GM19239 (cell line): ENCODE results near the gene TNFRSF21.
"Not testable (repeated sequence)": the region's sequence is repeated elsewhere in the genome, so short reads cannot be mapped to it uniquely, and the experiment has no call there.

Source experiments
- DNase-seq: peaks from one replicate; pipeline ENCODE4 v3.0.0; 2011; ENCODE audit warnings: low spot score; ENCODE audit not compliant: insufficient read length
- FAIRE-seq: peaks from 2 replicates; lab custom pipeline; 2011; peaks lifted over from hg19 to GRCh38; lab: Jason Lieb, UNC

The TNFRSF21 gene

GRCh38 chr6:47234266-47234933 is 75.3 kb downstream of the TNFRSF21 start:
- FAIRE-seq (no peak), DNase-seq (no peak)

GRCh38 chr6:47231151-47231550 is 78.6 kb downstream of the TNFRSF21 start:
- no peak for FAIRE-seq
- no peak for DNase-seq

GRCh38 chr6:47230579-47230978 is 79.1 kb downstream of the TNFRSF21 start:
- no peak for FAIRE-seq

GRCh38 chr6:47229255-47229654 is 80.5 kb downstream of the TNFRSF21 start:
- DNase-seq (no peak), FAIRE-seq (no peak)

More at GRCh38 chr6:47230579-47230978, 79.1 kb downstream of the TNFRSF21 start:
- no peak for DNase-seq

GRCh38 chr6:47228093-47228492 is 81.6 kb downstream of the TNFRSF21 start:
- FAIRE-seq = not testable (repeated sequence)

GRCh38 chr6:47223251-47223650 is 86.5 kb downstream of the TNFRSF21 start:
- FAIRE-seq = not testable (repeated sequence)

More at GRCh38 chr6:47228093-47228492, 81.6 kb downstream of the TNFRSF21 start:
- DNase-seq = not testable (repeated sequence)

GRCh38 chr6:47221565-47221964 is 88.1 kb downstream of the TNFRSF21 start:
- FAIRE-seq (no peak), DNase-seq (no peak)

More at GRCh38 chr6:47223251-47223650, 86.5 kb downstream of the TNFRSF21 start:
- not testable (repeated sequence) for DNase-seq

- DNase-seq = no peak
- FAIRE-seq = no peak
Observed at GRCh38 chr6:47209632-47210031, 100.1 kb downstream of the TNFRSF21 start.

GRCh38 chr6:47207261-47207660 is 102.4 kb downstream of the TNFRSF21 start:
- DNase-seq = no peak
- no peak for FAIRE-seq

- DNase-seq (no peak), FAIRE-seq (no peak)
Observed at GRCh38 chr6:47206626-47207025, 103.1 kb downstream of the TNFRSF21 start.

GRCh38 chr6:47203938-47204611 is 105.6 kb downstream of the TNFRSF21 start:
- DNase-seq = no peak
- peak; percentile 26 for FAIRE-seq

GRCh38 chr6:47203266-47203937 is 106.3 kb downstream of the TNFRSF21 start:
- DNase-seq (peak; percentile 23), FAIRE-seq (peak; percentile 98)

- FAIRE-seq (no peak), DNase-seq (no peak)
Observed at GRCh38 chr6:47202644-47203205, 107.0 kb downstream of the TNFRSF21 start.

- DNase-seq = no peak
Observed at GRCh38 chr6:47200536-47201334, 109.0 kb downstream of the TNFRSF21 start.

GRCh38 chr6:47197682-47198640 is 111.7 kb downstream of the TNFRSF21 start:
- FAIRE-seq (peak; percentile 79), DNase-seq (no peak)

More at GRCh38 chr6:47200536-47201334, 109.0 kb downstream of the TNFRSF21 start:
- peak; percentile 60 for FAIRE-seq

GRCh38 chr6:47196113-47196512 is 113.6 kb downstream of the TNFRSF21 start:
- no peak for FAIRE-seq
- DNase-seq = no peak

- DNase-seq (no peak), FAIRE-seq (no peak)
Observed at GRCh38 chr6:47195011-47195650, 114.6 kb downstream of the TNFRSF21 start.

- DNase-seq (no peak), FAIRE-seq (no peak)
Observed at GRCh38 chr6:47188588-47189021, 121.1 kb downstream of the TNFRSF21 start.
